ENCODE measurements around the gene MOGAT2. TPM values are rescaled to one million over a fixed set of nuclear protein-coding genes. Genes with fewer than 3 reads are reported as not detected.

Gene MOGAT2
- total and polyA plus RNA-seq, 8 donors, result not detected

GRCh38 chr11:75691804-75692203 lies 25.8 kb upstream of the MOGAT2 start:
- peaks cover 0 to 13% of the 10 kb centered on the region in 2 donors for H3K27me3 ChIP-seq
- no peak overlapping the region for H3K4me3 ChIP-seq
- DNase-seq (no peak), ATAC-seq (no peak)
- H3K9me3 ChIP-seq, result no peaks in the 10 kb centered on the region
- H3K4me1 ChIP-seq, result no peaks in the 10 kb centered on the region
- TF ChIP-seq, protein P1, sequence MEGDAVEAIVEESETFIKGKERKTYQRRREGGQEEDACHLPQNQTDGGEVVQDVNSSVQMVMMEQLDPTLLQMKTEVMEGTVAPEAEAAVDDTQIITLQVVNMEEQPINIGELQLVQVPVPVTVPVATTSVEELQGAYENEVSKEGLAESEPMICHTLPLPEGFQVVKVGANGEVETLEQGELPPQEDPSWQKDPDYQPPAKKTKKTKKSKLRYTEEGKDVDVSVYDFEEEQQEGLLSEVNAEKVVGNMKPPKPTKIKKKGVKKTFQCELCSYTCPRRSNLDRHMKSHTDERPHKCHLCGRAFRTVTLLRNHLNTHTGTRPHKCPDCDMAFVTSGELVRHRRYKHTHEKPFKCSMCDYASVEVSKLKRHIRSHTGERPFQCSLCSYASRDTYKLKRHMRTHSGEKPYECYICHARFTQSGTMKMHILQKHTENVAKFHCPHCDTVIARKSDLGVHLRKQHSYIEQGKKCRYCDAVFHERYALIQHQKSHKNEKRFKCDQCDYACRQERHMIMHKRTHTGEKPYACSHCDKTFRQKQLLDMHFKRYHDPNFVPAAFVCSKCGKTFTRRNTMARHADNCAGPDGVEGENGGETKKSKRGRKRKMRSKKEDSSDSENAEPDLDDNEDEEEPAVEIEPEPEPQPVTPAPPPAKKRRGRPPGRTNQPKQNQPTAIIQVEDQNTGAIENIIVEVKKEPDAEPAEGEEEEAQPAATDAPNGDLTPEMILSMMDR (IDR thresholded peaks at IDR 0.05), result no peak
- intact Hi-C loops (cut with DNase I), result no loop called here
- no peak overlapping the region for H3K27ac ChIP-seq
- no peaks in the 10 kb centered on the region for H3K36me3 ChIP-seq

GRCh38 chr11:75697906-75698581 lies 19.6 kb upstream of the MOGAT2 start:
- Histone ChIP-seq H3K36me3 (no peaks in the 10 kb centered on the region), H3K27me3 (peaks cover 0 to 4% of the 10 kb centered on the region in 2 donors), H3K4me3 (no peak overlapping the region), H3K4me1 (no peaks in the 10 kb centered on the region), H3K27ac (no peak overlapping the region), H3K9me3 (no peaks in the 10 kb centered on the region)
- intact Hi-C loops (cut with DNase I), result no loop called here
- DNase-seq (no peak), ATAC-seq (no peak)
- TF ChIP-seq, protein P1 (IDR thresholded peaks at IDR 0.05), result no peak

- Histone ChIP-seq H3K4me1 (peaks cover 0 to 1% of the 10 kb centered on the region in 2 donors), H3K4me3 (no peak overlapping the region), H3K27ac (no peak overlapping the region), H3K27me3 (peaks cover 0 to 4% of the 10 kb centered on the region in 2 donors), H3K9me3 (no peaks in the 10 kb centered on the region), H3K36me3 (no peaks in the 10 kb centered on the region)
- DNase-seq, result peak in 1 of 4 donors; percentile 9
- TF ChIP-seq, protein P1 (IDR thresholded peaks at IDR 0.05), result no peak
- intact Hi-C loops (cut with DNase I), result no loop called here
- ATAC-seq, result no peak
These were observed 16.7 kb upstream of the MOGAT2 start for GRCh38 chr11:75700940-75701339.

GRCh38 chr11:75703695-75704237 lies 13.9 kb upstream of the MOGAT2 start:
- intact Hi-C loops (cut with DNase I), result no loop called here
- ATAC-seq, result no peak

DNA sequence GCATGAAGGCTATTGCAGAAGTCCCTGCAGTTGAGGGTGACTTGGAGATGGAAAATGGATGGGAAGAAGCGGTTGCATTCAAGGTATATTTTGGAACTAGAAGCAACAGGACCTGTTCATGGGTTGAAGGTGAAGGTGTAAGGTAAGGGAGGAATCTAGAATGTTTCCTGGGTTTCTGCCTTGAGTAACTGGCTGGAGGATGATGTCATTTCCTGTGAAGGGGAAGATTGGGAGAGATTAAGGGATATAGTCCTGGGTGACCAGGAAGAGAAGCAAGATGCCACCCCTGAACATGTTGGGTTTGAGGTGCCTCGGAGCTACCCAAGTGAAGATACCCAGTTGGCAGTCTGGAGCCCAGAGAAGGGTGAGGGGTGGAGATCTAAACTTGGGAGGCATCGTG lies 12.1 kb upstream of the MOGAT2 start:
- DNase-seq (no peak), ATAC-seq (no peak)
- H3K27ac ChIP-seq, result no peak overlapping the region
- H3K27me3 ChIP-seq, result no peaks in the 10 kb centered on the region
- no peak overlapping the region for H3K4me3 ChIP-seq
- intact Hi-C loops (cut with DNase I), result no loop called here
- no peaks in the 10 kb centered on the region for H3K9me3 ChIP-seq
- TF ChIP-seq, protein P1 (IDR thresholded peaks at IDR 0.05), result no peak
- H3K4me1 ChIP-seq, result peaks cover 0 to 7% of the 10 kb centered on the region in 2 donors
- H3K36me3 ChIP-seq, result no peaks in the 10 kb centered on the region

More at GRCh38 chr11:75703695-75704237, 13.9 kb upstream of the MOGAT2 start:
- TF ChIP-seq, protein P1 (IDR thresholded peaks at IDR 0.05), result no peak
- Histone ChIP-seq H3K36me3 (no peaks in the 10 kb centered on the region), H3K9me3 (no peaks in the 10 kb centered on the region), H3K4me1 (peaks cover 0 to 7% of the 10 kb centered on the region in 2 donors), H3K4me3 (no peak overlapping the region), H3K27ac (no peak overlapping the region), H3K27me3 (peaks cover 0 to 4% of the 10 kb centered on the region in 2 donors)
- DNase-seq, result no peak
